Measurements from ENCODE around the gene HVCN1.

HVCN1 gene

DNA sequence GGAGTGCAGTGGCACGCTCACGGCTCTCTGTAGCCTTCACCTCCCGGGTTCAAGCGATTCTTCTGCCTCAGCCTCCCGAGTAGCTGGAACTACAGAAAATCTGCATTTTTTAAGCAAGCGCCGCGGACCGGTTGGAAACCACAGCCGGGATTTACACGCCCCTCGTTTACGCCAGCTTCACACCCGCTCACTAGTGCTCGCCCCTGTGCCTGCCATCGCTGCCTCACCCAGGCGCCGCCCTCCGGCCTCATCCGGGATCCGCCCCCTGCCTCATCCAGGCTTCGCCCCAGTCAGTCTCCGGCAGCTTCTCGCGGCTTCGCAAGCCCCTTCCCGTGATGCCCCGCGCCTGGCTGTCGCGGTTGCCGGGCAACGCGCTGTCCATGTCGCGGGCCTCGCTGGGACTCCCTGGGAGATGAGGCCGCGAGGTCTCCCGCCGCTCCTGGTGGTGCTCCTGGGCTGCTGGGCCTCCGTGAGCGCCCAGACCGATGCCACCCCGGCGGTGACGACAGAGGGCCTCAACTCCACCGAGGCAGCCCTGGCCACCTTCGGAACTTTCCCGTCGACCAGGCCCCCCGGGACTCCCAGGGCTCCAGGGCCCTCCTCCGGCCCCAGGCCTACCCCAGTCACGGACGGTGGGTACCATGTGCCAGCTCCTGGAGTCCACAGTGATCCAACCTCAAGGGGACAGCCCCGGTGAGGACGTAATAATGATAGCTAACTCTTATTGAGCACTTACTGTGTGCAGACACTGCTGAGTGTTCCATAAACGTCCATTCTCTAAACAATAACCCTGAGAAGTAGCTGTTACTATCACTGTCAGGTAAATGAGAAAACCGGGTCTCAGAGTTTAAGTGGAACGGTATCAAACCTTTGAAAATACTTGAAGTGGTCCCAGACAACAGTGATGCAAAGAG is 74.9 kb downstream of the HVCN1 start, which contains the start of gene TCTN1:
TCTN1 (plus strand) TSS at position 359 of the 914 bp plus-strand sequence; CDS start at position 413, 54 bp downstream.
- DNase-seq (ENCODE audit: low spot score), result peak; percentile 99

DNA sequence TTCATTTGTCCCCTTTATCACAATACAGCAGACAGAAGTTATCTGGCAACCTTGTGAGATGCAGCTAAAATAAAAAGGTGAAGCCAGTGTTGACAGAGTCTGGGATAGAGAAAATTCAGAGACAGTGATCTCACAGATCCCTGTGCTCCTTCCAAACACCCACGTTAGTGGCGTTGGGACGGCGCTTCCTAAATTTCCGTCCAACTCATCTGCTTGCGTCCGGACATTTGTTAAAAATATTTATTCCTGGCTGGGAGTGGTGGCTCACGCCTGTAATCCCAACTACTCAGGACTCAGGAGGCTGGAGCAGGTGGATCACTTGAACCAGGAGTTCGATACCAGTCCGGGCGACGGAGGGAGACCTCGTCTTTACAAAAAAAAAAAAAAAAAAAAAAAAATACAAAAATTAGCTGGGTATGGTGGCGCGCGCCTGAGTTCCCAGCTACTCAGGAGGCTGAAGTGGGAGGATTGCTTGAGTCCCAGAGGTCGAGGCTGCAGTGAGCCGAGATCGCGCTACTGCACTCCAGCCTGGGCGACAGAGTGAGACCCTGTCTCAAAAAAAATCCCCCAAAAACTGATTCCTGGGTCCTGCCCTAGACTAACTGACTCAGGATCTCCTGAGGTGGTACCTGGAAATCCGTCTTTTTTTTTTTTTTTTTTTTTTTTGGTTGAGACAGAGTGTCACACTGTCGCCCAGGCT is 75.7 kb downstream of the HVCN1 start:
- no peak for DNase-seq (ENCODE audit: low spot score)

DNA sequence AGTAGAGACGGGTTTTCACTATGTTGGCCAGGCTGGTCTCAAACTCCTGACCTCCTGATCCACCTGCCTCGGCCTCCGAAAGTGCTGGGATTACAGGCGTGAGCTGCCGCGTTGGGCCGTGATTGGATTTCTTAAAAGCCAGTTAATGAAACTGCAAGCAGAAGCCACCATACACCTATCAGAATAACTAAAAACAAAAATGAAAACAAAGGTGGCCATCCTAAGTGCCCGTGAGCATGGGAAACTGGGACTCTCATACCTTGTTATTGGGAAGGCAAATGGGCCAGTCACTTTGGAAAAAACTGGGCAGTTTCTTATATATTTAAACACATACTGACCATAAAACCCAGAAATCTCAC is 82.7 kb downstream of the HVCN1 start:
- no peak for DNase-seq (ENCODE audit: low spot score)

DNA sequence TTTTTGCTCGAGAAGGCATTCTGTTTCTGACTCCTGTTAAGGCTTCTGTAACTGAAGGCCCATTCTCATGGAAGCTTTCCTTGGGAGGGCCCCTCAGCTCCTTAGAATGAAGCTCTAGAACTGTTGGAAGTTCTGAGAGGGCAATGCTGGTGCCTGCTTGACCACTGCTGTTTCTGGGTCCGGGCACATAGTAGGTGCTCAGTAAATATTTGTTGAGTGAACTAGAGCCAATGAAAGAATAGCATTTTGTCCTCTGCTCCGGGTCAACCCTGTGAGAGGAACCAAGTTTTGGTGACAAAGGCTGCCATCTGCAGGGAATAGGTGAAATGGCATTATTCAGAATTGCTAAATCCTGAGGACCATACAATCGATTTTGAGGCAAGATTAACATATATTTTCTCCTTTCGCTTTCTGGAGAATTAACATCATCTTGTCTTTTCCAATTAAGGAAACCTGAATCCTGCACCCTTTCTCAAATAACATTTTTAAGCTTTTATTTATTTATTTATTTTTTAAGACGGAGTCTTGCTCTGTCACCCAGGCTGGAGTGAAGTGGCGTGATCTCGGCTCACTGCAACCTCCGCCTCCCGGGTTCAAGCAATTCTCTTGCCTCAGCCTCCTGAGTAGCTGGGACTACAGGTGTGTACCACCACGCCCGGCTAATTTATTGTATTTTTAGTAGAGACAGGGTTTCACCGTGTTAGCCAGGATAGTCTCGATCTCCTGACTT is 86.7 kb downstream of the HVCN1 start:
- peak; percentile 55 for DNase-seq (ENCODE audit: low spot score)

DNA sequence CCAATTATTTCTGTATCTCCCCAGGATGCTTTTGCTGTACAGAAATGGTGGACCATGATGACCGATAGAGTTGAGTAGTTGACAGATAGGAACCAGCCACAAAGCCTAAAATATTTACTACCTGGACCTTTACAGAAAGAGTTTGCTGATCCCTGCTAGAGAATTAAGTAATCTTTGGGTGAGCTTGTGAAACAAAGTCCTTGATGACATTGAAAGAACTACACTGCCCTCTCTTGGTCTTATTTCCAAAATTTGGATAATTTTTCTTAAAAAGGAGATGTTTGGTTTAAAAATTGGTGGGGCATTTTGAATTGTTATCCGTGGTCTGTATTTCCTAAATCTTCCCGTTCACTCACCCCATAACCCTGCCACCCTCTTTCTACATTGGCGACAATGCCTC is 88.7 kb downstream of the HVCN1 start:
- DNase-seq (ENCODE audit: low spot score), result no peak

DNA sequence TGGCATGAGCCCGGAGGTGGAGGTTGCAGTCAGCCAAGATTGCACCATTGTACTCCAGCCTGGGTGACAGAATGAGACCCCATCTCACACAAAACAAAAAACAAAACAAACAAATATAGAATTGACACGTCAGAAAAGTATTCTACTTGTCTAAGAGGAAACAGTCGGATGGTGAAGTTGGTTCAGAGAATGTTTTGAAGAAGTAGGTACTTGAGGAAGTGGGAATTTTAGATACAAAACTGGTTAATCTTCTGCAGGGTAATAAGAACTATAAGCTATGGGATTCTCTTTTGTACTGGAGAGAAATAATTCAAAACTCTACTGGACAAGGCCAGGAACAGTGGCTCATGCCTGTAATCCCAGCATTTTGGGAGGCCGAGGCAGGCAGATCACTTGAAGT is 89.6 kb downstream of the HVCN1 start:
- no peak for DNase-seq (ENCODE audit: low spot score)

All from ecto neural progenitor cell (in vitro differentiated cells).